Heart right ventricle (tissue), 16 donors: ENCODE measurements around the gene USP6. TPM values are rescaled to one million over a fixed set of nuclear protein-coding genes. Genes with fewer than 3 reads are reported as not detected.
A peak's percentile ranks its signal among the peaks of the same experiment; 100 is the strongest.
"Not testable (repeated sequence)": the region's sequence is repeated elsewhere in the genome, so short reads cannot be mapped to it uniquely, and the experiment has no call there.

Experiments used
- ATAC-seq, 8 donors: fragments of 200-7000 bp; cut with Tn5 transposase; one replicate each; pipeline ENCODE4 v1.9.1; 2020; ENCODE audit warnings: mild to moderate bottlenecking in 8 of 8, moderate library complexity in 8 of 8, moderate number of reproducible peaks in 1 of 8
- DNase-seq, 2 donors: peaks; one replicate each; pipeline ENCODE4 v3.0.0-alpha.2; 2020
- H3K27ac ChIP-seq, 10 donors: fragments of 200-600 bp; sonication (generic) in 2 of 10; one replicate each; pipeline versions ENCODE4 v1.5.0 to v1.8.0; 2020 to 2022; ENCODE audit warnings: mild to moderate bottlenecking in 3 of 10
- H3K27me3 ChIP-seq, 7 donors: fragments of 200-600 bp; one replicate each; pipeline ENCODE4 v1.8.0; 2021 to 2022; ENCODE audit warnings: mild to moderate bottlenecking in 2 of 7
- H3K36me3 ChIP-seq, 9 donors: fragments of 200-600 bp; sonication (generic) in 1 of 9; one replicate each; pipeline versions ENCODE4 v1.5.0 to v1.8.0; 2020 to 2022; ENCODE audit warnings: mild to moderate bottlenecking in 2 of 9
- H3K4me1 ChIP-seq, 9 donors: fragments of 200-600 bp; sonication (generic) in 1 of 9; one replicate each; pipeline versions ENCODE4 v1.5.0 to v1.8.0; 2020 to 2022; ENCODE audit warnings: mild to moderate bottlenecking in 4 of 9
- H3K4me3 ChIP-seq, 10 donors: fragments of 200-600 bp; sonication (generic) in 2 of 10; one replicate each; pipeline versions ENCODE4 v1.5.0 to v1.8.0; 2020 to 2022; ENCODE audit warnings: mild to moderate bottlenecking in 7 of 10, moderate library complexity in 2 of 10
- H3K9me3 ChIP-seq, 11 donors: fragments of 200-600 bp in 10 of 11; sonication (generic) in 2 of 11; one replicate each; pipeline versions ENCODE4 v1.5.0 to v1.8.0; 2013 to 2022; ENCODE audit warnings: mild to moderate bottlenecking in 2 of 11, control low read depth in 1 of 11, moderate library complexity in 1 of 11
- CTCF ChIP-seq, 9 donors: fragments of 200-600 bp; sonication (generic) in 2 of 9; IDR thresholded peaks; one replicate each; pipeline versions ENCODE4 v1.5.0 to v1.8.0; 2021 to 2022; ENCODE audit warnings: antibody characterized with exemption in 9 of 9, mild to moderate bottlenecking in 5 of 9, moderate library complexity in 1 of 9
- WGBS, 2 donors: extraction: QIAGEN DNeasy Blood & Tissue Kit; methylation state at CpG; one replicate each; pipeline ENCODE4 v1.1.7; 2013; ENCODE audit warnings: inconsistent platforms in 1 of 2; 5-methylcytosine and 5-hydroxymethylcytosine counted together
- intact Hi-C, 10 donors: fragments of 100-400 bp; cut with DNase I; formaldehyde crosslinking; loops; one replicate each; pipeline versions ENCODE4 v1.11.1 to v1.14.2; 2022
- polyA plus RNA-seq, 2 donors: library from polyadenylated mRNA; stranded (reverse); fragments of 200-250 nt; gene quantifications; one replicate each; pipeline ENCODE4 v1.2.3, GENCODE V29; 2013
- total RNA-seq, 10 donors: library from RNA; stranded (reverse); fragmentation: NEBNext Ultra II Directional in 3 of 10; extraction: Animal tissue kit (Norgen Biotek cat#: 25700) in 3 of 10; gene quantifications; one replicate each; pipeline versions ENCODE4 v1.2.1 to v1.2.4, GENCODE V29; 2021 to 2023
- donor health status: Arrhythmogenic right ventricular cardiomyopathy.
- donor health status: ischemic (EF 13 %, LVEDD 7.1; RV severe dilation, severe dysfunction).
- donor health status: healthy with polysubstance abuse.
- donor health status: DM: no; HTN: yes; CAD: no.
- donor health status: DM: no; HTN: no; CAD: no.
- donor health status: ischemic (EF 25% LVEDD 6.9; RV normal size, moderate dysfunction).
- donor health status: ischemic (EF 25% LVEDD 5.7; RV mildly dilated, moderate dysfunction).
- donor health status: healthy.
- donor health status: DM: yes; HTN: yes; CAD: no.
- donor health status: Ischemic cardiomyopathy.
- donor health status: ischemic (EF 35%, LVEDD 5.7; RV mildly dilated, moderate dysfunction).
- donor health status: nonischemic (EF 11% LVEDD 7.7; RV severe dilation, severe dysfunction).
- donor health status: DM: yes; HTN: yes; CAD: no.
- donor health status: PGD.
- donor health status: ischemic (EF 29% LVEDD 5.4; RV normal size, mild dysfunction).
- donor health status: nonischemic (EF 23%, LVEDD 6.1; RV moderate dilation, normal function).

Gene USP6
- total and polyA plus RNA-seq, 12 donors = 0.01 to 1.6 (median 0.06) TPM; not detected in 1

DNA sequence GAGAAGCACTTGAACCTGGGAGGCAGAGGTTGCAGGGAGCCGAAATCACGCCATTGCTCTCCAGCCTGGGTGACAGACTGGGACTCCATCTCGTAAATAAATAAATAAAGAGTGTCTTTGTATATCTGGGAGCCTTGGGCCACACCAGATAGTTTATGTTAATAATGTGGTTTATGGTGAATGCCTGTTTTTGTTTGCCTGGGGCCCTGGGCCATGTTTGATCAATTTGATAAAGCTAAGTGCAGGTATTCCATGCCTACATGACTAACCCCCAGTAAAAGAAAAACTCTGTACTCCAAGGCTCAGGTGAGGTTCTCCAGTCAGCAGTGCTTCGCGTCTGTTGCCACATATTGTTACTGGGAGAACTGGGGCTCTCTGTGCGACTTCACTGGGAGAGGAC is 103.7 kb downstream of the USP6 start:
- Histone ChIP-seq H3K27me3 (no peaks in the 10 kb centered on the region), H3K27ac (no peak overlapping the region), H3K4me3 (no peak overlapping the region), H3K9me3 (no peaks in the 10 kb centered on the region), H3K4me1 (peaks cover 0 to 15% (median 0%) of the 10 kb centered on the region in 9 donors), H3K36me3 (peaks cover 0 to 60% (median 14%) of the 10 kb centered on the region in 9 donors)
- TF ChIP-seq CTCF (IDR thresholded peaks at IDR 0.05) = no peak
- no peak for DNase-seq
- WGBS, 2 donors = 95 to 98% methylated on average over 6 of the region's 6 CpGs
- peak in 1 of 8 donors; percentile 27 for ATAC-seq
- intact Hi-C loops = no loop called here

- H3K27me3 ChIP-seq = no peaks in the 10 kb centered on the region
- peak overlapping the region in 1 of 10 donors; percentile 1 for H3K27ac ChIP-seq
- ATAC-seq = peak in 6 of 8 donors; percentile 51 to 82 (median 66)
- WGBS, 2 donors = 62 to 72% methylated on average over 5 of the region's 5 CpGs
- H3K4me1 ChIP-seq = peaks cover 0 to 15% (median 0%) of the 10 kb centered on the region in 9 donors
- peaks cover 0 to 61% (median 13%) of the 10 kb centered on the region in 9 donors for H3K36me3 ChIP-seq
- no peak overlapping the region for H3K4me3 ChIP-seq
- intact Hi-C loops = no loop called here
- no peak for DNase-seq
- no peak for TF ChIP-seq CTCF (IDR thresholded peaks at IDR 0.05)
- H3K9me3 ChIP-seq = no peaks in the 10 kb centered on the region
Observed at GRCh38 chr17:5220074-5220473, 104.2 kb downstream of the USP6 start.

- WGBS, 2 donors = 90 to 92% methylated on average over 12 of the region's 12 CpGs
- peak overlapping the region in 1 of 10 donors; percentile 45 for H3K27ac ChIP-seq
- DNase-seq, H3K4me3 ChIP-seq, intact Hi-C loops, H3K9me3 ChIP-seq, ATAC-seq, H3K27me3 ChIP-seq: not testable (repeated sequence)
- H3K4me1 ChIP-seq = peaks cover 0 to 33% (median 0%) of the 10 kb centered on the region in 9 donors
- H3K36me3 ChIP-seq = peaks cover 0 to 52% (median 0%) of the 10 kb centered on the region in 9 donors
Observed at GRCh38 chr17:5221912-5222311, 106.1 kb downstream of the USP6 start.

Other genes starting within 250 kb of the USP6 start
- under 1 TPM in 9 of 10 donors, not detected in 1; 0.28 to 0.86 (median 0.39) TPM for gene C17orf107, start 216.5 kb upstream of the USP6 start, total RNA-seq
- under 1 TPM; 0.44 to 0.57 TPM for gene C17orf107, start 216.5 kb upstream of the USP6 start, polyA plus RNA-seq
- gene CHRNE, start 212.9 kb upstream of the USP6 start, total RNA-seq = 1 to 10 TPM in 3 of 10 donors, under 1 TPM in 7; 0.19 to 1.6 (median 0.53) TPM
- gene CHRNE, start 212.9 kb upstream of the USP6 start, polyA plus RNA-seq = under 1 TPM; 0.44 to 0.71 TPM
- under 1 TPM in 5 of 10 donors, not detected in 5; 0.15 to 0.53 (median 0.39) TPM for gene GP1BA, start 183.8 kb upstream of the USP6 start, total RNA-seq
- gene GP1BA, start 183.8 kb upstream of the USP6 start, polyA plus RNA-seq = under 1 TPM; 0.04 to 0.15 TPM
- 100 to 1,000 TPM; 181 to 312 (median 242) TPM for gene SLC25A11, start 176.0 kb upstream of the USP6 start, total RNA-seq
- gene SLC25A11, start 176.0 kb upstream of the USP6 start, polyA plus RNA-seq = 100 to 1,000 TPM; 126 to 127 TPM
- gene RNF167, start 175.8 kb upstream of the USP6 start, total RNA-seq = 100 to 1,000 TPM in 1 of 10 donors, 10 to 100 TPM in 9; 65.0 to 104 (median 80.9) TPM
- 100 to 1,000 TPM; 132 to 202 TPM for gene RNF167, start 175.8 kb upstream of the USP6 start, polyA plus RNA-seq
- gene PFN1, start 167.5 kb upstream of the USP6 start, total RNA-seq = 100 to 1,000 TPM; 144 to 376 (median 160) TPM
- gene PFN1, start 167.5 kb upstream of the USP6 start, polyA plus RNA-seq = 100 to 1,000 TPM; 170 to 830 TPM
- gene ENO3, start 164.9 kb upstream of the USP6 start, total RNA-seq = 1,000 to 10,000 TPM in 2 of 10 donors, 100 to 1,000 TPM in 8; 609 to 1,418 (median 746) TPM
- 1,000 to 10,000 TPM in 1 of 2 donors, 100 to 1,000 TPM in 1; 143 to 1,668 TPM for gene ENO3, start 164.9 kb upstream of the USP6 start, polyA plus RNA-seq
- gene SPAG7, start 148.2 kb upstream of the USP6 start, total RNA-seq = 100 to 1,000 TPM in 9 of 10 donors, 10 to 100 TPM in 1; 95.5 to 189 (median 135) TPM
- gene SPAG7, start 148.2 kb upstream of the USP6 start, polyA plus RNA-seq = 100 to 1,000 TPM; 134 to 157 TPM
- 10 to 100 TPM; 26.0 to 42.0 (median 33.7) TPM for gene CAMTA2, start 128.4 kb upstream of the USP6 start, total RNA-seq
- gene CAMTA2, start 128.4 kb upstream of the USP6 start, polyA plus RNA-seq = 10 to 100 TPM; 43.1 to 74.3 TPM
- 1 to 10 TPM; 1.8 to 2.9 (median 2.2) TPM for gene INCA1, start 118.5 kb upstream of the USP6 start, total RNA-seq
- 1 to 10 TPM in 1 of 2 donors, under 1 TPM in 1; 0.83 to 7.8 TPM for gene INCA1, start 118.5 kb upstream of the USP6 start, polyA plus RNA-seq
- gene KIF1C, start 118.1 kb upstream of the USP6 start, total RNA-seq = 100 to 1,000 TPM; 565 to 826 (median 598) TPM
- 100 to 1,000 TPM; 141 to 158 TPM for gene KIF1C, start 118.1 kb upstream of the USP6 start, polyA plus RNA-seq
- under 1 TPM in 3 of 10 donors, not detected in 7; 0.11 to 0.14 (median 0.12) TPM for gene SLC52A1, start 80.6 kb upstream of the USP6 start, total RNA-seq
- not detected for gene SLC52A1, start 80.6 kb upstream of the USP6 start, polyA plus RNA-seq
- 10 to 100 TPM in 8 of 10 donors, 1 to 10 TPM in 2; 7.6 to 14.6 (median 12.2) TPM for gene ZFP3, start 37.6 kb upstream of the USP6 start, total RNA-seq
- 1 to 10 TPM; 3.1 to 4.5 TPM for gene ZFP3, start 37.6 kb upstream of the USP6 start, polyA plus RNA-seq
- gene ZNF232, start 4.2 kb upstream of the USP6 start, total RNA-seq = 1 to 10 TPM; 2.1 to 5.8 (median 4.4) TPM
- gene ZNF232, start 4.2 kb upstream of the USP6 start, polyA plus RNA-seq = 1 to 10 TPM; 3.6 to 4.3 TPM
- gene ZNF594, start 75.8 kb downstream of the USP6 start, total RNA-seq = 1 to 10 TPM; 4.0 to 9.1 (median 6.7) TPM
- gene ZNF594, start 75.8 kb downstream of the USP6 start, polyA plus RNA-seq = 1 to 10 TPM; 1.4 to 3.6 TPM
- gene SCIMP, start 118.8 kb downstream of the USP6 start, total RNA-seq = 1 to 10 TPM in 2 of 10 donors, under 1 TPM in 8; 0.11 to 9.7 (median 0.73) TPM
- gene SCIMP, start 118.8 kb downstream of the USP6 start, polyA plus RNA-seq = 1 to 10 TPM in 1 of 2 donors, under 1 TPM in 1; 0.15 to 1.0 TPM
- 10 to 100 TPM; 51.3 to 69.1 (median 57.6) TPM for gene RABEP1, start 166.3 kb downstream of the USP6 start, total RNA-seq
- 10 to 100 TPM; 19.5 to 24.3 TPM for gene RABEP1, start 166.3 kb downstream of the USP6 start, polyA plus RNA-seq